Stomach (tissue), 9 donors: ENCODE data around the gene CBFA2T3. TPM values are rescaled to one million over a fixed set of nuclear protein-coding genes. Genes with fewer than 3 reads are reported as not detected.

Experiments used
- DNase-seq, 2 donors: peaks; one replicate each; pipeline versions ENCODE4 v3.0.0 to v3.0.0-alpha.2; 2013 to 2019
- H3K27ac ChIP-seq, 5 donors: fragments of 200-600 bp in 4 of 5; sonication (generic) in 4 of 5; one replicate each; pipeline ENCODE4 v1.5.1; 2013 to 2019; ENCODE audit warnings: mild to moderate bottlenecking in 1 of 5, moderate library complexity in 1 of 5
- H3K27me3 ChIP-seq, 3 donors: fragments of 200-600 bp; sonication (generic); one replicate each; pipeline ENCODE4 v1.5.1; 2017 to 2019; ENCODE audit warnings: mixed run types in 1 of 3
- H3K36me3 ChIP-seq, 4 donors: fragments of 200-600 bp; sonication (generic); 1 replicate in 3 of 4; 2 replicates in 1 of 4; pipeline ENCODE4 v1.5.1; 2016 to 2019
- H3K4me1 ChIP-seq, 4 donors: fragments of 200-600 bp; sonication (generic); one replicate each; pipeline ENCODE4 v1.5.1; 2016 to 2019
- H3K4me3 ChIP-seq, 4 donors: fragments of 200-600 bp; sonication (generic) in 3 of 4; one replicate each; pipeline ENCODE4 v1.5.1; 2016 to 2019; ENCODE audit warnings: mild to moderate bottlenecking in 1 of 4
- H3K9me3 ChIP-seq, 4 donors: fragments of 200-600 bp; sonication (generic); one replicate each; pipeline ENCODE4 v1.5.1; 2016 to 2019
- CTCF ChIP-seq, 7 experiments: fragments of 450-650 bp in 4 of 7; fragments of 200-600 bp in 3 of 7; sonication (generic) in 3 of 7; IDR thresholded peaks; one replicate each; pipeline ENCODE4 v1.5.1; 2016 to 2019; ENCODE audit warnings: antibody characterized with exemption in 7 of 7, control low read depth in 2 of 7, mild to moderate bottlenecking in 1 of 7
- EP300 ChIP-seq: sonication (generic); formaldehyde crosslinking; IDR thresholded peaks from one replicate; pipeline ENCODE4 v1.6.1; 2017; ENCODE audit warnings: antibody characterized with exemption
- POLR2A ChIP-seq, 4 donors: fragments of 450-650 bp; IDR thresholded peaks; one replicate each; pipeline ENCODE4 v1.6.1; 2016; ENCODE audit warnings: antibody characterized with exemption in 4 of 4, control low read depth in 2 of 4, mild to moderate bottlenecking in 1 of 4, moderate library complexity in 1 of 4
- POLR2AphosphoS5 ChIP-seq, 3 donors: sonication (generic); formaldehyde crosslinking; IDR thresholded peaks; one replicate each; pipeline ENCODE4 v1.6.1; 2016; ENCODE audit warnings: antibody characterized with exemption in 3 of 3
- WGBS, 5 donors: extraction: QIAGEN DNeasy Blood & Tissue Kit in 3 of 5; methylation state at CpG; one replicate each; pipeline versions ENCODE4 v1.1.5 to v1.1.7; 2013 to 2018; 5-methylcytosine and 5-hydroxymethylcytosine counted together
- intact Hi-C: fragments of 100-400 bp; cut with DNase I; formaldehyde crosslinking; loops from one replicate; pipeline ENCODE4 v1.15.1; 2023; ENCODE audit warnings: low total_unique reads
- polyA plus RNA-seq, 3 donors: library from polyadenylated mRNA; stranded (reverse); fragments of 200-250 nt; gene quantifications; one replicate each; pipeline ENCODE4 v1.2.3, GENCODE V29; 2013
- total RNA-seq, 5 donors: library from RNA; depleted of rRNA; stranded (reverse); fragments of >200 nt; gene quantifications; one replicate each; pipeline versions ENCODE4 v1.1.0 to v1.2.3, GENCODE V29; 2014 to 2016
- donor health status: healthy with polysubstance abuse.
- donor health status: Bipolar disorder and iron deficiency.
- donor health status: healthy.

The CBFA2T3 gene
- total and polyA plus RNA-seq, 8 donors, result 0.58 to 57.6 (median 2.5) TPM

GRCh38 chr16:89023621-89024511, 46.9 kb upstream of the CBFA2T3 start:
- intact Hi-C loops, result no loop called here
- Histone ChIP-seq H3K27me3 (peaks cover 0 to 67% (median 25%) of the 10 kb centered on the region in 3 donors), H3K4me1 (no peaks in the 10 kb centered on the region)

GRCh38 chr16:89023151-89023551, 46.1 kb upstream of the CBFA2T3 start:
- peaks cover 0 to 70% (median 25%) of the 10 kb centered on the region in 3 donors for H3K27me3 ChIP-seq
- intact Hi-C loops, result no loop called here
- no peaks in the 10 kb centered on the region for H3K4me1 ChIP-seq
- H3K36me3 ChIP-seq, result no peaks in the 10 kb centered on the region
- WGBS, 5 donors, result 88 to 92% (median 90%) methylated on average over 10 of the region's 10 CpGs
- no peak overlapping the region for H3K4me3 ChIP-seq
- peaks cover 0 to 20% (median 16%) of the 10 kb centered on the region in 4 donors for H3K9me3 ChIP-seq
- TF ChIP-seq EP300 (no peak), CTCF (IDR thresholded peaks at IDR 0.05) (no peak), POLR2AphosphoS5 (IDR thresholded peaks at IDR 0.05) (no peak), POLR2A (IDR thresholded peaks at IDR 0.05) (no peak)
- no peak overlapping the region for H3K27ac ChIP-seq
- no peak for DNase-seq

More at GRCh38 chr16:89023621-89024511, 46.9 kb upstream of the CBFA2T3 start:
- DNase-seq, result no peak
- peaks cover 0 to 20% (median 16%) of the 10 kb centered on the region in 4 donors for H3K9me3 ChIP-seq
- TF ChIP-seq CTCF (IDR thresholded peaks at IDR 0.05), result no peak
- no peak for TF ChIP-seq POLR2A (IDR thresholded peaks at IDR 0.05)
- TF ChIP-seq EP300, result no peak
- TF ChIP-seq POLR2AphosphoS5 (IDR thresholded peaks at IDR 0.05), result no peak
- no peaks in the 10 kb centered on the region for H3K36me3 ChIP-seq
- no peak overlapping the region for H3K4me3 ChIP-seq
- 64 to 81% (median 70%) methylated on average over 16 to 23 of the region's 23 CpGs for WGBS, 5 donors
- no peak overlapping the region for H3K27ac ChIP-seq

GRCh38 chr16:89022051-89022836, 45.2 kb upstream of the CBFA2T3 start:
- Histone ChIP-seq H3K36me3 (no peaks in the 10 kb centered on the region), H3K27me3 (peaks cover 0 to 72% (median 25%) of the 10 kb centered on the region in 3 donors), H3K4me3 (no peak overlapping the region), H3K27ac (no peak overlapping the region), H3K4me1 (no peaks in the 10 kb centered on the region), H3K9me3 (peaks cover 0 to 19% (median 16%) of the 10 kb centered on the region in 4 donors)
- WGBS, 5 donors, result 66 to 76% (median 76%) methylated on average over 11 to 25 of the region's 25 CpGs
- intact Hi-C loops, result no loop called here
- no peak for DNase-seq
- no peak for TF ChIP-seq CTCF (IDR thresholded peaks at IDR 0.05)
- no peak for TF ChIP-seq EP300
- no peak for TF ChIP-seq POLR2A (IDR thresholded peaks at IDR 0.05)
- no peak for TF ChIP-seq POLR2AphosphoS5 (IDR thresholded peaks at IDR 0.05)

GRCh38 chr16:89020925-89021595, 44.1 kb upstream of the CBFA2T3 start:
- Histone ChIP-seq H3K27me3 (peaks cover 0 to 72% (median 25%) of the 10 kb centered on the region in 3 donors), H3K9me3 (peaks cover 0 to 9% (median 7%) of the 10 kb centered on the region in 4 donors), H3K27ac (no peak overlapping the region), H3K36me3 (no peaks in the 10 kb centered on the region), H3K4me1 (no peaks in the 10 kb centered on the region), H3K4me3 (no peak overlapping the region)
- 85 to 89% (median 85%) methylated on average over 19 to 23 of the region's 23 CpGs for WGBS, 5 donors
- no peak for DNase-seq
- intact Hi-C loops, result no loop called here
- no peak for TF ChIP-seq EP300
- no peak for TF ChIP-seq CTCF (IDR thresholded peaks at IDR 0.05)
- TF ChIP-seq POLR2AphosphoS5 (IDR thresholded peaks at IDR 0.05), result no peak
- TF ChIP-seq POLR2A (IDR thresholded peaks at IDR 0.05), result no peak
